HuH-7.5 (cell line): ENCODE results near the gene ZFHX2.

Experiments used
- DNase-seq: peaks from one replicate; pipeline ENCODE4 v3.0.0; 2011; ENCODE audit warnings: low spot score

Gene ZFHX2

GRCh38 chr14:23572836-23573235, 21.3 kb upstream of the ZFHX2 start:
- no peak for DNase-seq

GRCh38 chr14:23572524-23572828, 20.9 kb upstream of the ZFHX2 start:
- DNase-seq, result no peak

GRCh38 chr14:23571701-23572523, 20.3 kb upstream of the ZFHX2 start:
- DNase-seq, result no peak

GRCh38 chr14:23570806-23571483, 19.4 kb upstream of the ZFHX2 start:
- DNase-seq, result no peak

- peak; percentile 51 for DNase-seq
Observed at GRCh38 chr14:23569443-23570151, 18.0 kb upstream of the ZFHX2 start.

GRCh38 chr14:23568600-23569331, 17.2 kb upstream of the ZFHX2 start:
- DNase-seq, result no peak

GRCh38 chr14:23568021-23568599, 16.5 kb upstream of the ZFHX2 start:
- DNase-seq, result no peak

GRCh38 chr14:23567186-23568020, 15.8 kb upstream of the ZFHX2 start, which contains the start of gene AP1G2:
AP1G2 (minus strand) TSS chr14:23567791; CDS start chr14:23567314, 477 bp downstream.
- peak; percentile 95 for DNase-seq

- DNase-seq, result no peak
Observed at GRCh38 chr14:23566778-23567185, 15.2 kb upstream of the ZFHX2 start.

GRCh38 chr14:23566112-23566777, 14.7 kb upstream of the ZFHX2 start:
- DNase-seq, result no peak

- no peak for DNase-seq
Observed at GRCh38 chr14:23565626-23566025, 14.1 kb upstream of the ZFHX2 start.

GRCh38 chr14:23564876-23565275, 13.3 kb upstream of the ZFHX2 start:
- no peak for DNase-seq

GRCh38 chr14:23564181-23564812, 12.7 kb upstream of the ZFHX2 start:
- no peak for DNase-seq

GRCh38 chr14:23563473-23564180, 12.1 kb upstream of the ZFHX2 start:
- DNase-seq, result no peak

GRCh38 chr14:23562822-23563472, 11.4 kb upstream of the ZFHX2 start:
- DNase-seq, result peak; percentile 61

GRCh38 chr14:23561873-23562821, 10.6 kb upstream of the ZFHX2 start:
- no peak for DNase-seq

- DNase-seq, result no peak
Observed at GRCh38 chr14:23561259-23561658, 9.7 kb upstream of the ZFHX2 start.
